HFF-Myc (cell line): ENCODE measurements around the gene VWA7.
A peak's percentile ranks its signal among the peaks of the same experiment; 100 is the strongest.

Experiments
- DNase-seq: peaks from one replicate; pipeline ENCODE4 v3.0.0-alpha.2; 2011; ENCODE audit warnings: low read depth; ENCODE audit errors: extremely low read depth
- H3K4me3 ChIP-seq: replicated peaks from 2 replicates; pipeline ENCODE4 v1.5.1; 2011; ENCODE audit warnings: low read depth, mild to moderate bottlenecking, control low read depth, low read length
- CTCF ChIP-seq: IDR thresholded peaks from 2 replicates; pipeline ENCODE4 v1.5.1; 2012; ENCODE audit warnings: mild to moderate bottlenecking, low read depth, low read length, control low read depth; ENCODE audit errors: missing control alignments

Gene VWA7

GRCh38 chr6:31736768-31737314 is 40.3 kb downstream of the VWA7 start:
- no peak for TF ChIP-seq CTCF
- DNase-seq, result no peak
- peak overlapping the region; percentile 97 for H3K4me3 ChIP-seq

GRCh38 chr6:31736021-31736767 is 40.9 kb downstream of the VWA7 start, which contains the start of gene CLIC1:
CLIC1 (minus strand) TSS chr6:31736530; CDS start chr6:31736300, 230 bp downstream.
- H3K4me3 ChIP-seq, result peak within 1 kb of the TSS; percentile 97
- no peak for TF ChIP-seq CTCF
- no peak for DNase-seq

- DNase-seq, result no peak
- H3K4me3 ChIP-seq, result peak overlapping the region; percentile 97
- no peak for TF ChIP-seq CTCF
Measured at GRCh38 chr6:31734821-31735406, 42.2 kb downstream of the VWA7 start.

- DNase-seq, result no peak
- no peak for TF ChIP-seq CTCF
- H3K4me3 ChIP-seq, result peak overlapping the region; percentile 97
Measured at GRCh38 chr6:31734247-31734820, 42.8 kb downstream of the VWA7 start.

- H3K4me3 ChIP-seq, result peak overlapping the region; percentile 97
- no peak for TF ChIP-seq CTCF
- DNase-seq, result no peak
Measured at GRCh38 chr6:31733734-31734133, 43.4 kb downstream of the VWA7 start.

GRCh38 chr6:31732029-31732428 is 45.1 kb downstream of the VWA7 start:
- no peak for DNase-seq
- TF ChIP-seq CTCF, result no peak
- no peak overlapping the region for H3K4me3 ChIP-seq
